RWPE2 (cell line): ENCODE results near the gene GON4L.
"Not testable (repeated sequence)": the region's sequence is repeated elsewhere in the genome, so short reads cannot be mapped to it uniquely, and the experiment has no call there.

Experiments
- ATAC-seq: fragments of 200-7000 bp; cut with Tn5 transposase; 3 replicates; pipeline ENCODE4 v1.9.1; 2021; ENCODE audit warnings: low read depth
- DNase-seq: peaks from one replicate; pipeline ENCODE4 v3.0.0-alpha.2; 2020; ENCODE audit warnings: low spot score
- H3K27ac ChIP-seq: fragments of 450-650 bp; 2 replicates; pipeline ENCODE4 v1.5.1; 2017; ENCODE audit warnings: mild to moderate bottlenecking; ENCODE audit not compliant: poor library complexity, severe bottlenecking
- H3K27me3 ChIP-seq: fragments of 250-450 bp; sonication (Bioruptor Pico); 2 replicates; pipeline ENCODE4 v1.5.1; 2021; ENCODE audit warnings: mild to moderate bottlenecking, moderate library complexity; ENCODE audit not compliant: insufficient read depth, poor library complexity, severe bottlenecking
- H3K36me3 ChIP-seq: fragments of 250-450 bp; sonication (Bioruptor Pico); 2 replicates; pipeline ENCODE4 v1.5.1; 2020; ENCODE audit warnings: low read depth, mild to moderate bottlenecking, moderate library complexity
- H3K4me1 ChIP-seq: fragments of 250-450 bp; sonication (Bioruptor Pico); 2 replicates; pipeline ENCODE4 v1.5.1; 2021; ENCODE audit warnings: mild to moderate bottlenecking, moderate library complexity; ENCODE audit not compliant: insufficient read depth, poor library complexity, severe bottlenecking
- H3K4me3 ChIP-seq: fragments of 250-450 bp; sonication (Bioruptor Pico); 2 replicates; pipeline ENCODE4 v1.5.1; 2021; ENCODE audit warnings: mild to moderate bottlenecking, moderate library complexity; ENCODE audit not compliant: severe bottlenecking
- H3K9me3 ChIP-seq: fragments of 250-450 bp; sonication (Bioruptor Pico); 2 replicates; pipeline ENCODE4 v1.5.1; 2021; ENCODE audit warnings: mild to moderate bottlenecking, moderate library complexity; ENCODE audit not compliant: severe bottlenecking
- CTCF ChIP-seq: fragments of 450-650 bp; IDR thresholded peaks from one replicate; pipeline ENCODE4 v1.5.1; 2017; ENCODE audit warnings: mild to moderate bottlenecking, moderate library complexity; ENCODE audit not compliant: poor library complexity, severe bottlenecking

The GON4L gene

GRCh38 chr1:155840386-155840785 lies 16.6 kb downstream of the GON4L start:
- H3K36me3 ChIP-seq, result peaks cover 19% of the 10 kb centered on the region
- H3K27ac ChIP-seq, result no peak overlapping the region
- no peak for TF ChIP-seq CTCF
- H3K4me3 ChIP-seq, result no peak overlapping the region
- DNase-seq (no peak), ATAC-seq (no peak)
- no peaks in the 10 kb centered on the region for H3K4me1 ChIP-seq
- H3K9me3 ChIP-seq, result no peaks in the 10 kb centered on the region
- no peaks in the 10 kb centered on the region for H3K27me3 ChIP-seq

GRCh38 chr1:155835548-155835947 lies 21.5 kb downstream of the GON4L start:
- Histone ChIP-seq H3K36me3 (peaks cover 7% of the 10 kb centered on the region), H3K9me3 (no peaks in the 10 kb centered on the region)
- ATAC-seq, result no peak

GRCh38 chr1:155834927-155835399 lies 22.1 kb downstream of the GON4L start:
- H3K27ac ChIP-seq, H3K27me3 ChIP-seq, H3K36me3 ChIP-seq, DNase-seq, H3K9me3 ChIP-seq, ATAC-seq, H3K4me3 ChIP-seq, H3K4me1 ChIP-seq: not testable (repeated sequence)

More at GRCh38 chr1:155835548-155835947, 21.5 kb downstream of the GON4L start:
- no peaks in the 10 kb centered on the region for H3K27me3 ChIP-seq
- DNase-seq, result no peak
- H3K27ac ChIP-seq, result no peak overlapping the region
- H3K4me3 ChIP-seq, result no peak overlapping the region
- TF ChIP-seq CTCF, result no peak
- H3K4me1 ChIP-seq, result no peaks in the 10 kb centered on the region

GRCh38 chr1:155834296-155834926 lies 22.6 kb downstream of the GON4L start:
- ATAC-seq (no peak), DNase-seq (no peak)
- H3K4me3 ChIP-seq, result no peak overlapping the region
- H3K27me3 ChIP-seq, result no peaks in the 10 kb centered on the region
- no peak overlapping the region for H3K27ac ChIP-seq
- H3K9me3 ChIP-seq, result no peaks in the 10 kb centered on the region
- no peak for TF ChIP-seq CTCF
- peaks cover 7% of the 10 kb centered on the region for H3K36me3 ChIP-seq
- H3K4me1 ChIP-seq, result no peaks in the 10 kb centered on the region

- Histone ChIP-seq H3K27ac (no peak overlapping the region), H3K27me3 (no peaks in the 10 kb centered on the region), H3K4me3 (no peak overlapping the region), H3K36me3 (peaks cover 7% of the 10 kb centered on the region), H3K4me1 (no peaks in the 10 kb centered on the region), H3K9me3 (no peaks in the 10 kb centered on the region)
- DNase-seq, result no peak
- no peak for TF ChIP-seq CTCF
- ATAC-seq, result no peak
These were observed 23.2 kb downstream of the GON4L start for GRCh38 chr1:155833665-155834295.
